Activated T-cell treated with anti-CD3 and anti-CD28 coated beads for 48 hours (primary cell): ENCODE measurements around the gene CFAP251.
"Not testable (repeated sequence)": the region's sequence is repeated elsewhere in the genome, so short reads cannot be mapped to it uniquely, and the experiment has no call there.

Source experiments
- DNase-seq: peaks from one replicate; pipeline ENCODE4 v3.0.0-alpha.2; 2020; ENCODE audit warnings: low read depth

CFAP251 gene

GRCh38 chr12:121980191-121980891 lies 61.9 kb downstream of the CFAP251 start:
- DNase-seq = peak; percentile 19

- no peak for DNase-seq
Measured at GRCh38 chr12:121980892-121981272, 62.5 kb downstream of the CFAP251 start.

GRCh38 chr12:121981456-121981855 lies 63.1 kb downstream of the CFAP251 start:
- no peak for DNase-seq

GRCh38 chr12:121982950-121983349 lies 64.6 kb downstream of the CFAP251 start:
- no peak for DNase-seq

- no peak for DNase-seq
Measured at GRCh38 chr12:121983536-121984210, 65.3 kb downstream of the CFAP251 start.

GRCh38 chr12:121986489-121987245 lies 68.3 kb downstream of the CFAP251 start:
- DNase-seq = no peak

- DNase-seq = not testable (repeated sequence)
Measured at GRCh38 chr12:121988519-121988918, 70.1 kb downstream of the CFAP251 start.

- DNase-seq = no peak
Measured at GRCh38 chr12:121989276-121990113, 71.1 kb downstream of the CFAP251 start.

- no peak for DNase-seq
Measured at GRCh38 chr12:121990114-121990647, 71.8 kb downstream of the CFAP251 start.

GRCh38 chr12:121990692-121991603 lies 72.6 kb downstream of the CFAP251 start:
- DNase-seq = peak; percentile 23

GRCh38 chr12:121992059-121992879 lies 73.9 kb downstream of the CFAP251 start:
- peak; percentile 59 for DNase-seq

GRCh38 chr12:121996050-121996944 lies 77.9 kb downstream of the CFAP251 start:
- no peak for DNase-seq

- DNase-seq = no peak
Measured at GRCh38 chr12:121996945-121997612, 78.7 kb downstream of the CFAP251 start.

- no peak for DNase-seq
Measured at GRCh38 chr12:122001466-122002209, 83.2 kb downstream of the CFAP251 start.

GRCh38 chr12:122003651-122004611 lies 85.5 kb downstream of the CFAP251 start:
- DNase-seq = no peak

GRCh38 chr12:122004633-122005071 lies 86.3 kb downstream of the CFAP251 start:
- DNase-seq = no peak
